ENCODE measurements around the gene CCDC137.

DNA sequence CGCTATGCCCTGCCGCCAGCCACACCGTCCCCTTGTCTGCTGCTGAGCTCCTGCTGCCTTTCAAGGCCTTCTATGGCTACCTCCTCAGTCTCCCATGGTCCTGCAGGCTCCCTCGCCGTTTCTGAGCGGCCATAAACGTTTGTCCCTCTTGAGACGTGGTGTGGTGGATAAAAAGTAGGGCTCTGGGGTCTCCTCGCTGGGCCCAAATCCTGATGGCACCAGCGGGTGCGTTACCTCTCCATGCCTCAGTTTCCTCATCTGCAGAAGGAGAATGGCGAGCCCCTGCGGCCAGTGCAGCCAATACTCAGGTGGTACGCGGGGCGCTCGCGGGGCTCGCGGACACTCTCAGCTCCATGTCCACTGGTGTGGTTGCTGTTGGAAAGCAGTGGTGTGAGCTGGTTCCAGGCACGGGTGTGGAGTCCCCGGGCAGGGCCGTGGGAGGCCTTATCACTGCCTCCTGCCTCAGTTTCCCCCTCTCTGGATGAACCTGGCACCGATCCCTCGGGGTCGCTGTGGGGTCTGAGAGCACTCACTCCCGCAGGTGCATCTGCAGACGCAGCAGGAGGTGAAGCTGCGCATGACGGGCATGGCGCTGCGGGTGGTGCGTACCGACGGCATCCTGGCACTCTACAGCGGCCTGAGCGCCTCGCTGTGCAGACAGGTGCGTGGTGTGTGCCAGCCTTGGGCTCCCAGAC lies 48.0 kb downstream of the CCDC137 start:
- TF ChIP-seq ZBTB7A (tag by site-specific recombination; IDR thresholded peaks at IDR 0.05; ENCODE audit: low read depth), result no peak
- TF ChIP-seq ZNF768 (tag by site-specific recombination; IDR thresholded peaks at IDR 0.05), result no peak
- TF ChIP-seq KLF9 (tag by site-specific recombination; IDR thresholded peaks at IDR 0.05; ENCODE audit: low read depth), result no peak
- no peak for TF ChIP-seq CTCF (tag by site-specific recombination; IDR thresholded peaks at IDR 0.05)
- TF ChIP-seq, protein P1, sequence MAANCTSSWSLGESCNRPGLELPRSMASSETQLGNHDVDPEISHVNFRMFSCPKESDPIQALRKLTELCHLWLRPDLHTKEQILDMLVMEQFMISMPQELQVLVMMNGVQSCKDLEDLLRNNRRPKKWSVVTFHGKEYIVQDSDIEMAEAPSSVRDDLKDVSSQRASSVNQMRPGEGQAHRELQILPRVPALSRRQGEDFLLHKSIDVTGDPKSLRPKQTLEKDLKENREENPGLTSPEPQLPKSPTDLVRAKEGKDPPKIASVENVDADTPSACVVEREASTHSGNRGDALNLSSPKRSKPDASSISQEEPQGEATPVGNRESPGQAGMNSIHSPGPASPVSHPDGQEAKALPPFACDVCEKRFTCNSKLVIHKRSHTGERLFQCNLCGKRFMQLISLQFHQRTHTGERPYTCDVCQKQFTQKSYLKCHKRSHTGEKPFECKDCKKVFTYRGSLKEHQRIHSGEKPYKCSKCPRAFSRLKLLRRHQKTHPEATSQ (tag by site-specific recombination; IDR thresholded peaks at IDR 0.05), result no peak
- TF ChIP-seq ZNF707 (tag by site-specific recombination; IDR thresholded peaks at IDR 0.05), result no peak
- no peak for TF ChIP-seq ZNF10 (tag by site-specific recombination; IDR thresholded peaks at IDR 0.05)
- TF ChIP-seq KLF8 (tag by site-specific recombination; IDR thresholded peaks at IDR 0.05), result no peak
- no peak for TF ChIP-seq ZNF184 (tag by site-specific recombination; IDR thresholded peaks at IDR 0.05)
- TF ChIP-seq KLF16 (tag by site-specific recombination; IDR thresholded peaks at IDR 0.05), result no peak
- TF ChIP-seq, protein P2, sequence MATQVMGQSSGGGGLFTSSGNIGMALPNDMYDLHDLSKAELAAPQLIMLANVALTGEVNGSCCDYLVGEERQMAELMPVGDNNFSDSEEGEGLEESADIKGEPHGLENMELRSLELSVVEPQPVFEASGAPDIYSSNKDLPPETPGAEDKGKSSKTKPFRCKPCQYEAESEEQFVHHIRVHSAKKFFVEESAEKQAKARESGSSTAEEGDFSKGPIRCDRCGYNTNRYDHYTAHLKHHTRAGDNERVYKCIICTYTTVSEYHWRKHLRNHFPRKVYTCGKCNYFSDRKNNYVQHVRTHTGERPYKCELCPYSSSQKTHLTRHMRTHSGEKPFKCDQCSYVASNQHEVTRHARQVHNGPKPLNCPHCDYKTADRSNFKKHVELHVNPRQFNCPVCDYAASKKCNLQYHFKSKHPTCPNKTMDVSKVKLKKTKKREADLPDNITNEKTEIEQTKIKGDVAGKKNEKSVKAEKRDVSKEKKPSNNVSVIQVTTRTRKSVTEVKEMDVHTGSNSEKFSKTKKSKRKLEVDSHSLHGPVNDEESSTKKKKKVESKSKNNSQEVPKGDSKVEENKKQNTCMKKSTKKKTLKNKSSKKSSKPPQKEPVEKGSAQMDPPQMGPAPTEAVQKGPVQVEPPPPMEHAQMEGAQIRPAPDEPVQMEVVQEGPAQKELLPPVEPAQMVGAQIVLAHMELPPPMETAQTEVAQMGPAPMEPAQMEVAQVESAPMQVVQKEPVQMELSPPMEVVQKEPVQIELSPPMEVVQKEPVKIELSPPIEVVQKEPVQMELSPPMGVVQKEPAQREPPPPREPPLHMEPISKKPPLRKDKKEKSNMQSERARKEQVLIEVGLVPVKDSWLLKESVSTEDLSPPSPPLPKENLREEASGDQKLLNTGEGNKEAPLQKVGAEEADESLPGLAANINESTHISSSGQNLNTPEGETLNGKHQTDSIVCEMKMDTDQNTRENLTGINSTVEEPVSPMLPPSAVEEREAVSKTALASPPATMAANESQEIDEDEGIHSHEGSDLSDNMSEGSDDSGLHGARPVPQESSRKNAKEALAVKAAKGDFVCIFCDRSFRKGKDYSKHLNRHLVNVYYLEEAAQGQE (tag by site-specific recombination; IDR thresholded peaks at IDR 0.05), result no peak
- TF ChIP-seq, protein P3, sequence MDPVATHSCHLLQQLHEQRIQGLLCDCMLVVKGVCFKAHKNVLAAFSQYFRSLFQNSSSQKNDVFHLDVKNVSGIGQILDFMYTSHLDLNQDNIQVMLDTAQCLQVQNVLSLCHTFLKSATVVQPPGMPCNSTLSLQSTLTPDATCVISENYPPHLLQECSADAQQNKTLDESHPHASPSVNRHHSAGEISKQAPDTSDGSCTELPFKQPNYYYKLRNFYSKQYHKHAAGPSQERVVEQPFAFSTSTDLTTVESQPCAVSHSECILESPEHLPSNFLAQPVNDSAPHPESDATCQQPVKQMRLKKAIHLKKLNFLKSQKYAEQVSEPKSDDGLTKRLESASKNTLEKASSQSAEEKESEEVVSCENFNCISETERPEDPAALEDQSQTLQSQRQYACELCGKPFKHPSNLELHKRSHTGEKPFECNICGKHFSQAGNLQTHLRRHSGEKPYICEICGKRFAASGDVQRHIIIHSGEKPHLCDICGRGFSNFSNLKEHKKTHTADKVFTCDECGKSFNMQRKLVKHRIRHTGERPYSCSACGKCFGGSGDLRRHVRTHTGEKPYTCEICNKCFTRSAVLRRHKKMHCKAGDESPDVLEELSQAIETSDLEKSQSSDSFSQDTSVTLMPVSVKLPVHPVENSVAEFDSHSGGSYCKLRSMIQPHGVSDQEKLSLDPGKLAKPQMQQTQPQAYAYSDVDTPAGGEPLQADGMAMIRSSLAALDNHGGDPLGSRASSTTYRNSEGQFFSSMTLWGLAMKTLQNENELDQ (tag by site-specific recombination; IDR thresholded peaks at IDR 0.05; ENCODE audit: low read depth), result no peak
- TF ChIP-seq ZNF148 (tag by site-specific recombination; IDR thresholded peaks at IDR 0.05; ENCODE audit: borderline replicate concordance), result no peak
- no peak for TF ChIP-seq ZNF138 (tag by site-specific recombination; IDR thresholded peaks at IDR 0.05; ENCODE audit: borderline replicate concordance)

Data from HEK293 (cell line).